Measurements from ENCODE around the gene CMTM5.

GRCh38 chr14:23408307-23408630, 31.4 kb downstream of the CMTM5 start:
- TF ChIP-seq CTCF (IDR thresholded peaks at IDR 0.05) (no peak), EZH2phosphoT487 (IDR thresholded peaks at IDR 0.05) (no peak)
